ENCODE measurements around the gene SYNJ1.
"Not testable (repeated sequence)": the region's sequence is repeated elsewhere in the genome, so short reads cannot be mapped to it uniquely, and the experiment has no call there.

Gene SYNJ1

DNA sequence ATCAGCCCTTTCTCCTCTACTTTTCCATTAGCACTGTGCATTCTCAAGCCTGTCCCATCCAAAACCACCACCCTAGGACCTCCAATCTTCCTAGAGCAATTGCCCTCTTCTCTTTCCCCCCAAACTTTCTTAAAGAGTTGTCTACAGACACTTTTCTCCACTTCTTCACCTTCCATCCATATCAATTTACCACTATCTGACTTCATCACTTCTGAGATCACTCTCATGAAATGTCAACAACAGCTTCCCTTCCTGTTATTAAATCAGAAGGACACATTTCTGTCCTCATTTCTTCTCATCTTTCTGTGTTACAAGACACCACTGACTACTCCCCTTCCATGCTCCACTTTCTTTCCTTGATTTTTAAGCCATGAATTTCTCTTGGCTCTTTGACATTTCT lies 79.6 kb downstream of the SYNJ1 start:
- no peak overlapping the region for H3K4me3 ChIP-seq (ENCODE audit: low read length)
- TF ChIP-seq ZNF274 (IDR thresholded peaks at IDR 0.05; ENCODE audit: low read depth, low read length), result no peak

GRCh38 chr21:32645261-32646182 lies 82.3 kb downstream of the SYNJ1 start:
- H3K4me3 ChIP-seq (ENCODE audit: low read length), result no peak overlapping the region
- TF ChIP-seq ZNF274 (IDR thresholded peaks at IDR 0.05; ENCODE audit: low read depth, low read length), result no peak

- H3K4me3 ChIP-seq (ENCODE audit: low read length), result no peak overlapping the region
- no peak for TF ChIP-seq ZNF274 (IDR thresholded peaks at IDR 0.05; ENCODE audit: low read depth, low read length)
Measured at GRCh38 chr21:32641710-32642698, 85.8 kb downstream of the SYNJ1 start.

GRCh38 chr21:32626621-32627196 lies 101.1 kb downstream of the SYNJ1 start:
- H3K4me3 ChIP-seq (ENCODE audit: low read length), result no peak overlapping the region
- TF ChIP-seq ZNF274 (IDR thresholded peaks at IDR 0.05; ENCODE audit: low read depth, low read length), result no peak

DNA sequence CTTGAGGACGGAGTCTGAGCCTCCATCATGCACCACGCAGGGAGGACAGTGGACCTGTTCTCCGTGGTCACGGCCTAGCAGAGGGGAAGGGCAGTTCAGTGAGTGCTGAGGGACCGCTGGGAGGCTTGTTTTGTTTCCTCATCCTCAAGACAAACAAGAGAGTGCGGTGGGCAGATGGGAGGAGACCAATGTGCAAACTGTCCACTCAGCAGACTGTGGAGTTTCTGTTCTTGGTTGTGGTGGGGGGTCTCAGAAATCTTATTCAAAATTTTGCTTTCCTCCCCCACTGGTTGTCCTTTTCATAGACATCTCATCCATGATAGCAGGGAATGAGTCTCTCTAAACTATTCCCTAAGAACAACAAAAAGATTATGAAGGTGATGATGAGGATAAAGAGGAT lies 109.6 kb downstream of the SYNJ1 start:
- not testable (repeated sequence) for H3K4me3 ChIP-seq (ENCODE audit: low read length)

GRCh38 chr21:32613436-32614043 lies 114.3 kb downstream of the SYNJ1 start:
- peak overlapping the region; percentile 83 for H3K4me3 ChIP-seq (ENCODE audit: low read length)
- TF ChIP-seq ZNF274 (IDR thresholded peaks at IDR 0.05; ENCODE audit: low read depth, low read length), result no peak

- no peak for TF ChIP-seq ZNF274 (IDR thresholded peaks at IDR 0.05; ENCODE audit: low read depth, low read length)
- peak overlapping the region; percentile 83 for H3K4me3 ChIP-seq (ENCODE audit: low read length)
Measured at GRCh38 chr21:32612999-32613337, 114.8 kb downstream of the SYNJ1 start.

- TF ChIP-seq ZNF274 (IDR thresholded peaks at IDR 0.05; ENCODE audit: low read depth, low read length), result no peak
- H3K4me3 ChIP-seq (ENCODE audit: low read length), result peak within 1 kb of the TSS; percentile 83
Measured at GRCh38 chr21:32612075-32612998, 115.5 kb downstream of the SYNJ1 start, which contains the start of gene CFAP298. CFAP298 (minus strand) TSS chr21:32612377; CDS start chr21:32612243, 134 bp downstream.

DNA sequence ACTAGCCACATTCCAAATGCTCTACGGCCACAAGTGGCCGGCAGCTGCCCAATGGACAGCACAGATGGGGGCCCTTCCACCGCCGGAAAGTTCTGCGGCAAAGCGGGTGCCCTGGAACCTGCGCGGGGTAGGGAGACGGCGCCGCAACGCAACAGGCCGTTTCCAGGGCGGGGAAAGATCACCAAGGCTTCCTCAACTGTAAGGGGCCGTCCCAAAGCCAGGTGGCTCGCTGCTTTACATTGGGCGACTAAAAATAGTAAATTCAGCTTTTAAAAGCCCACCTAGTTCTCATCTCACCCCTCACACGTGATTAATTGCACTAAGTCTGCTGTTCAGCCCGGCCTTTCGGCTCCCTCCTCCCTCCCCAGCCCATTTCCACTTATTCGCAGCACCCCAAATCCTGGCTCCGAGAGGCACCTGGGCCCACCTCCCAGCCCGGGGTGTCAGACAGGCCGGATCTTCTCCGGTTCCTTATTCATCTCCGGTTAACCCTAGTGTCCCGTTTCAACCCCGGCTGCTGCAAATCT lies 116.3 kb downstream of the SYNJ1 start:
- TF ChIP-seq ZNF274 (IDR thresholded peaks at IDR 0.05; ENCODE audit: low read depth, low read length), result no peak
- peak overlapping the region; percentile 83 for H3K4me3 ChIP-seq (ENCODE audit: low read length)

DNA sequence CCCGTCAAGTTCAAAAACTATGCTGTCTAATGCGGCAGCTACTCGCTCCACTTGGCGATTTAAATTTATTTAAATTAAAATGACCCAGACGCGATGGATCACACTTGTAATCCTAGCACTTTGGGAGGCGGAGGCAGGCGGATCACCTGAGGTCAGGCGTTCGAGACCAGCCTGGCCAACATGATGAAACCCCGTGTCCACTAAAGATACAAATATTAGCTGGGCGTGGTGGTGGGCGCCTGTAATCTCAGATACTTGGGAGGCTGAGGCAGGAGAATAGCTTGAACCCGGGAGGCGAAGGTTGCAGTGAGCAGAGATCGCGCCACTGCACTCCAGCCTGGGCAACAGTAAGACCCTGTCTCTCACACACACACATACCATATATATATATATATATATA lies 116.9 kb downstream of the SYNJ1 start:
- peak overlapping the region; percentile 32; the same call in 1 of the 2 replicates for H3K4me3 ChIP-seq (ENCODE audit: low read length)

DNA sequence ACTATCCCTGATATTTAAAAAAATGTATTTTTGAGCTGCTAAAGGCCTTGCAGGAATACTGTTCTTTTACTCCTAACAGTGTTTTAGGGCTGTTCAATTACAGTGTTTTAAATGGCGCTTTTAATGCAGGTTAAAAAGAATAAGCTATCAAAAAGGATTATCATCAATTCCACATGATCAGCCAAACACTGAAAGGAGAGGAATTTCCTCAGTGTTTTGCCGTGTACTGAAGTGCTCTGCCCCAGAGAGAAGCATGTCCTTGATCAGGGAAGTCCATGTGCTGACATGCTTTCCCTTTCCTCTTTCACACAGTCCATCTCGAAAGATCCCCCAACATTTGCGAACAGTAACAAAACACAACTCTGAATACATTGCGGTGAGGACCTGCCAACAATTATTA lies 119.0 kb downstream of the SYNJ1 start:
- no peak overlapping the region for H3K4me3 ChIP-seq (ENCODE audit: low read length)

DNA sequence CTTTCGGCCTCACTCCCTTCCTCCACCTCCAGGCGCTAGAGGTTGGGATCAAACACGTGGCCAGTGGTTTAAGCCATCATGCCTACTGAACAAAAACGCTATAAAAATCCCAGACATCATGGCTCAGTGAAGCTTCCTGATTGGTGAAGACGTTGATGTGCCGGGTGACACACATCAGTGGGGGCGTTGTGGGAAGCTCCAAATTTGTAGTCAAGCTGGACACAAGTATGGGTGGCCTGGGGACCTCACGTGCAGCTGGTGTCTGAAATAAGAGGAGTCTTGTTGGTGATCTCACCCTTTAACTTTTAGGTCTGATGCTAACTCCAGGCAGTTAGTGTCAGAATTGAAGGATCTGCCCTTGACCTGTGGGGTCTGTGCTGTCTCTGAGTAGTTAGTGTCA lies 122.3 kb downstream of the SYNJ1 start:
- no peak for TF ChIP-seq ZNF274 (IDR thresholded peaks at IDR 0.05; ENCODE audit: low read depth, low read length)

More for the DNA sequence above, 119.0 kb downstream of the SYNJ1 start:
- no peak for TF ChIP-seq ZNF274 (IDR thresholded peaks at IDR 0.05; ENCODE audit: low read depth, low read length)

GRCh38 chr21:32604464-32604863 lies 123.3 kb downstream of the SYNJ1 start:
- TF ChIP-seq ZNF274 (IDR thresholded peaks at IDR 0.05; ENCODE audit: low read depth, low read length), result no peak
- H3K4me3 ChIP-seq (ENCODE audit: low read length), result no peak overlapping the region

More for the DNA sequence above, 122.3 kb downstream of the SYNJ1 start:
- no peak overlapping the region for H3K4me3 ChIP-seq (ENCODE audit: low read length)

Data from GM08714 (cell line).